SU-DHL-6 (cell line): ENCODE data around the gene GRIN2A.

ENCODE experiments used
- EZH2phosphoT487 ChIP-seq: fragments of 200-600 bp; sonication (generic), shearing (Covaris generic); conservative IDR thresholded peaks from 2 replicates; pipeline ENCODE4 v1.6.1; 2018; ENCODE audit warnings: mild to moderate bottlenecking, antibody characterized with exemption, low read length, moderate library complexity, mixed read lengths
- TF ChIP-seq, protein P1 (sequence below): fragments of 200-600 bp; sonication (generic); IDR thresholded peaks from one replicate; pipeline ENCODE4 v1.5.1; 2017; ENCODE audit warnings: antibody characterized with exemption, mild to moderate bottlenecking, low read length, moderate library complexity; ENCODE audit not compliant: insufficient read depth, poor library complexity, severe bottlenecking

DNA sequence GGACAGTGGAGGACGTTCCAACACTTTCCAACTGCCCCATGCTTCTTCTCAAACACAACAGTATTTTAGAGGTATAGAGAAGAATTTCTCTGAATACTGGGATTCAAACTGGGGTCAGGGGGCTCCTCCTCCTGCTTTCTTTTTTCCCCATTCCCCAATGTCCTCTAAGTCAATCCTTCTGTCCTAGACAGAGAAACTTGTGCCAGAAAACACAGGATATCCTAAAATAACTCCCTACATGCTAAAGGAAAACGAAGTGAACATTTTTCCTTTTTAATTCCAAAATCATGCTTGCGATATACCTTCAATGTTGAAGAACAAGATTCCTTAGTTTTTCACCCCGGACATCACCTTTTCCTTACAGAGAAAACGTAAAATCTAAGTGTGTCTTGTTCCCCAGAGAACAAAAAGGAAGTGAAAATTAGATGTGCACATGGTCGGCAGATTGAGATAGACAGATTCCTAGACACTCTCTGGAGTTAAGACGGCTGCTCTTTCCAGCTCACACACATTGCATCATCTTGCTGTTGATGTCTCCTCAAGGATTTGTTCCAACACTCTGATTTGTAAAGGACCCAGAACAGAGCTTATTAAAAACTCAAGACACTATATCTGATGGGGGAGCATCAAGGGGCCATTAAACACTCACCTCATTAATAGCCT is 228.2 kb downstream of the GRIN2A start:
- TF ChIP-seq, protein P1, sequence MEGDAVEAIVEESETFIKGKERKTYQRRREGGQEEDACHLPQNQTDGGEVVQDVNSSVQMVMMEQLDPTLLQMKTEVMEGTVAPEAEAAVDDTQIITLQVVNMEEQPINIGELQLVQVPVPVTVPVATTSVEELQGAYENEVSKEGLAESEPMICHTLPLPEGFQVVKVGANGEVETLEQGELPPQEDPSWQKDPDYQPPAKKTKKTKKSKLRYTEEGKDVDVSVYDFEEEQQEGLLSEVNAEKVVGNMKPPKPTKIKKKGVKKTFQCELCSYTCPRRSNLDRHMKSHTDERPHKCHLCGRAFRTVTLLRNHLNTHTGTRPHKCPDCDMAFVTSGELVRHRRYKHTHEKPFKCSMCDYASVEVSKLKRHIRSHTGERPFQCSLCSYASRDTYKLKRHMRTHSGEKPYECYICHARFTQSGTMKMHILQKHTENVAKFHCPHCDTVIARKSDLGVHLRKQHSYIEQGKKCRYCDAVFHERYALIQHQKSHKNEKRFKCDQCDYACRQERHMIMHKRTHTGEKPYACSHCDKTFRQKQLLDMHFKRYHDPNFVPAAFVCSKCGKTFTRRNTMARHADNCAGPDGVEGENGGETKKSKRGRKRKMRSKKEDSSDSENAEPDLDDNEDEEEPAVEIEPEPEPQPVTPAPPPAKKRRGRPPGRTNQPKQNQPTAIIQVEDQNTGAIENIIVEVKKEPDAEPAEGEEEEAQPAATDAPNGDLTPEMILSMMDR = no peak
- TF ChIP-seq EZH2phosphoT487 = no peak
